T47D (cell line): ENCODE measurements around the gene STX1A.

Source experiments
- DNase-seq, 2 experiments: peaks; one replicate each; pipeline versions ENCODE4 v3.0.0 to v3.0.0-alpha.2; 2011 to 2012; ENCODE audit warnings: low read depth in 1 of 2, low spot score in 1 of 2
- JUND ChIP-seq: IDR thresholded peaks from 2 replicates; pipeline ENCODE4 v1.6.1; 2012; ENCODE audit warnings: low read depth
- in situ Hi-C: cut with HindIII; loops from 2 replicates; pipeline ENCODE4 v1.10.0; 2016; ENCODE audit warnings: low sequenced_read_pairs, low pct_unique_long_range_greater_than_20kb

STX1A gene

DNA sequence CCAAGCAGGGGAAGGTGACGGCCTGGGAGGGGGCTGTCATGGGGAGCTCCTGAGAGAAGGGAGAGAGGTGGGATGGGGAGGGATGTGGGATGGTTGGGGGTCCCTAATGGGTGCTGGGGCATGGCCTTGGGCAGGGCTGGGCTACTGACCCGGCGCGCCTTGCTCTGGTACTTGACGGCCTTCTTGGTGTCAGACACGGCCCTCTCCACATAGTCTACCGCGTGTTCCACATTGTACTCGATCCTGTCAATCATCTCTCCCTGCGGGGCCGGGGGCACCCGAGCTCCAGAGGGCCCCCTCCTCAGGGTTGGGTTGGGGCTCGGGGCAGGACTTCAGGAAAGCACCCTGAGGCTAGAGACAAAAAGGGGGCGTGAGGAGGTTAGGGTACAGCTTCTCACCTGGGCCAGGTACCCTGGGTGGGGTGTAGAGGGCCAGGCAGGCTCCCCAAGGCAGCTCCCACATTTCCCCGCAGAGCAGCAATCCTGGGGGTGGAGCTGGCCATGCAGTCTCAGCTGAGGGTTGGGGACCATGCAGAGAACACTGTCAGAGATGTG, 18.8 kb downstream of the STX1A start:
- TF ChIP-seq JUND = no peak
- no peak for DNase-seq
- in situ Hi-C loops = no loop called here

DNA sequence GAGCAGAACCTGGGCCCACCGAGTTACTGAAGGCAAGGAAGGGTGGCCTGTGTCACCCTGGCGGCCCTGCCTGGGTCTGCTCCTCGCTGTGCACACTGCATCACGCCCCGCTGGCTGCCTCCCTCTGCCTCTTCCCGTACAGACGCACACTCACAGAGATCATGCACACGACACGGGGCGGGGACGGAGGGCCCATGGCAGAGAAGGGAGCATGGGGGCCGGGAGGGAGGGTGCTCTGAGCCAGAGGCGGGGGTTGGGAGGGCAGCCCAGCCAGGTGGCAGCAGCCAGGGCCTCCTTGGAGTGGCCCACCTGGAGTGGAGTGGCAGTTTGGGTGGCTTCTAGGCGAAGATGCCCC, 19.4 kb downstream of the STX1A start:
- in situ Hi-C loops = no loop called here
- no peak for DNase-seq
- no peak for TF ChIP-seq JUND

DNA sequence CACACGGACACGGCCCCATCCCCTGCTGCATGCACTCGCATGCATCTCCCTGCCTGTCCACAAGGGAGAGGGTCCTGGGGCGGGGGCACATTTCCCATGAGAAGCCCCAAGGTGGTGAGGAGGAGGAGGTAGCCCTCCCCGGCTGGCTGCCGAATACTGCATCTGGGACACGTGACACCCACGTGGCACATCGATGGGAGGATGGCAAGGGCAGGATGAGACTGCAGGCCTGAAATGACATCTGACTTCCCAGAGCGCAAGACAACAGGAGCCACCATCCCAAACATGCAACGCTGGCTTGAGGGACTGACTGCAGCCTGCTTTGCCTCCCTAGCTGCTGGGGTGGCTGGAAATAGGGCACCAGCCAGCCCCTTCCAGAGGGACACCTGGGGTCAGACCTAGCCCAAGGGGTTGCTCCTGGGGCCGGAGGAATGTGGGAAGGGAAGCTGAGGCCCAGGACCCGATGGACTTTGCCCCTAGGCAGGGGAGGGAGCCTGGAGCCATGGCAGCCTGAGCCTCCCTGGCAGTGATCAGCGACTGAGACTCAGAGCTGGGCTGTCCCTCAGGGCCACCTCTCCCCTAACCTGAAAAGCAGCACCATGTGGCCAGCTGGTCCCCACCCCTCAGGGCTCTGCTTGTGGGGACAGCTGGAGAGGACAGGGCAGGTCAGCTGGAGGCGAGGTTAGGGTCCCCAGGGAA, 19.9 kb downstream of the STX1A start:
- no peak for TF ChIP-seq JUND
- DNase-seq = no peak
- in situ Hi-C loops = no loop called here

DNA sequence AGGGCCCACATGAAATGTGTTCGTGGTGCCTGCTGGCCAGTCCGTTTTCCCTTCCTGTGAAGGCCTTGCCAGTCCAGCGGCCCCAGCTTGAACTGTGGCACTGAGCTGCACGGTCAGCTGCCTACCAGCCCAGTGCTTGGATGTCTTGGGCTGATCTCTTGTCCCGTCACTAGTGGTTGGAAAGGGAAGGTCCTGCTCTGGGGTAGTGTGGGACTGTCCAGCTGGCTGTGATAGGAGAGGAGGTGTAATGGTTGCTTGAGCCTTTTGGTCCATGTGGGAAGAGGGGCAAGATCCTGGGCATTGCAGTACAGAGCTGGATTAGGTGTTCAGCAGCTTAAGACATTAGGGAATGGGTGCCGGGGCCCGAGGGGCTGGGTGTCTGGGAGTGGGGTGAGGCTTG, 21.1 kb downstream of the STX1A start:
- no peak for TF ChIP-seq JUND
- in situ Hi-C loops = no loop called here
- no peak for DNase-seq

DNA sequence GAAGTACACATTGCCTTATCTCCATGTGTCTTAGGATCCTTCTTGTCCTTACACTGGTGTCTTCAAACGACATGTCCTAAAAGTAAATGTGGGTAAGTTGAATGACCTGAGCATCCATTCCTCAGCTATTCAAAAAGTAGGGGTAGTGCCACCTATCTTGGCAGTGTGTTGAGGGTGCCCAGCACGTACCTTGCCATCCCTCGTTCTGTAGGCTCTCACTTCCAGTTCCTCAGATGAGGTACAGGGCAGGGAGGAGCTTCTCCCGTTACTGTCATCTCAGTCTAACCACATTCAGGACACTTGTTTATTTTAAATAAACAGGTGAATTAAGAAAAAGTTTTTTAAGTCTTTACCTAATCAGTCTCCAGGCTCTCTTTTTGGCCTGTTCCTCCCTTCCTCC, 23.1 kb downstream of the STX1A start:
- DNase-seq = no peak
- TF ChIP-seq JUND = no peak

DNA sequence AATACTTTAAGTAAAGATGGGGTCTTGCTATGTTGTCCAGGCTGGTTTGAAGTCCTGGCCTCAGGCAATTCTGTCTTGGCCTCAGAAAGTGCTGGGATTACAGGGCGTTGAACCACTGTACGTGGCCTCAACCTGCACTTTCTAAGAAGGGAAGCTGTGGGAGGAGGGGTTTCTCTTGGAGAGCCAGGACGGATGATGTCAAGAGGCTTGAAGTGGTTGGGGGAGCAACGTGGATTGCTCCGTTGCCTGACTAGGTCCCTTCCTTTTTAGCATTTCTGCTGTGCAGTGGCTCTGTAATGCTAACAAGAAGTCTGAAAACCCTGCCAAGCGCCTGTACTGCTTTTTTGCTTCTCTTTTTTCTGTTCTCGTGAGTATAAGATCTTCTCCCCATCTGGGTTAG, 28.8 kb downstream of the STX1A start:
- TF ChIP-seq JUND = no peak
- DNase-seq = no peak
- in situ Hi-C loops = no loop called here

More for the DNA sequence above, 23.1 kb downstream of the STX1A start:
- in situ Hi-C loops = no loop called here

DNA sequence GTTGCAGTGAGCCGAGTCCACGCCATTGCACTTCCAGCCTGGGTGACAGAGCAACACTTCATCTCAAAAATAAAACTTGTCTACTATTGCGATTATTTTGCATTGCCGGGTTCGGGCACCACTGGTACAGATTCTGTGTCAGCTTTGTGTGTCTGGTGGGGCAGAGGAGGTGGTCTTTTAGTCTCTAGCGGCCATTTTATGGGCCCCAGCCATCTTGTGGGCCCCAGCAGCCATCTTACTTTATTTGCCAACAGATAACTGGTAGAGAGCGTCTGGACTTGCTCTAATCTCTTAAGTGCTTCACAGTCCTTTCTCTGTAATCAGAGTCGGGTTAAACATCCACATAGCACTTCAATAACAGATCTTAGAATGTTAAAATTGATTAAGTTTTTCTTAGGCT, 31.2 kb downstream of the STX1A start:
- DNase-seq = no peak
- in situ Hi-C loops = no loop called here
- TF ChIP-seq JUND = no peak

DNA sequence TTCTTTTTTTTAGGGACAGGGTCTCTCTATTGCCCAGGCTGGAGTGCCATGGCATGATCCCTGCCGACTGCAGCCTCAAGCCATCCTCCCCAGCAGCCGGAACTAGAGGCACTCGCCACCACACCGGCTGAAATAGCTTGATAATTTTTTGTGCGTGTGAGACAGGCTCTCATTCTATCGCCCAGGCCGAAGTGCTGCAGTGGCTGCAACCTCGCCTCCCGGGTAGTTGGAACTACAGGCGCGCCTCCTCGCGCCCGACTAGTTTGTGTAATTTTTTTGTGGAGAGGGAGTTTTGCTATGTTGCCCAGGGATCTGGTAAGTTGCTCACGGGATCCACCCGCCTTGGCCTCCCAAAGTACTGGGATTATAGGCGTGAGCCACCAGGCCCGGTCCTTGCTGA, 34.2 kb downstream of the STX1A start:
- TF ChIP-seq JUND = no peak
- no peak for DNase-seq
- in situ Hi-C loops = no loop called here

DNA sequence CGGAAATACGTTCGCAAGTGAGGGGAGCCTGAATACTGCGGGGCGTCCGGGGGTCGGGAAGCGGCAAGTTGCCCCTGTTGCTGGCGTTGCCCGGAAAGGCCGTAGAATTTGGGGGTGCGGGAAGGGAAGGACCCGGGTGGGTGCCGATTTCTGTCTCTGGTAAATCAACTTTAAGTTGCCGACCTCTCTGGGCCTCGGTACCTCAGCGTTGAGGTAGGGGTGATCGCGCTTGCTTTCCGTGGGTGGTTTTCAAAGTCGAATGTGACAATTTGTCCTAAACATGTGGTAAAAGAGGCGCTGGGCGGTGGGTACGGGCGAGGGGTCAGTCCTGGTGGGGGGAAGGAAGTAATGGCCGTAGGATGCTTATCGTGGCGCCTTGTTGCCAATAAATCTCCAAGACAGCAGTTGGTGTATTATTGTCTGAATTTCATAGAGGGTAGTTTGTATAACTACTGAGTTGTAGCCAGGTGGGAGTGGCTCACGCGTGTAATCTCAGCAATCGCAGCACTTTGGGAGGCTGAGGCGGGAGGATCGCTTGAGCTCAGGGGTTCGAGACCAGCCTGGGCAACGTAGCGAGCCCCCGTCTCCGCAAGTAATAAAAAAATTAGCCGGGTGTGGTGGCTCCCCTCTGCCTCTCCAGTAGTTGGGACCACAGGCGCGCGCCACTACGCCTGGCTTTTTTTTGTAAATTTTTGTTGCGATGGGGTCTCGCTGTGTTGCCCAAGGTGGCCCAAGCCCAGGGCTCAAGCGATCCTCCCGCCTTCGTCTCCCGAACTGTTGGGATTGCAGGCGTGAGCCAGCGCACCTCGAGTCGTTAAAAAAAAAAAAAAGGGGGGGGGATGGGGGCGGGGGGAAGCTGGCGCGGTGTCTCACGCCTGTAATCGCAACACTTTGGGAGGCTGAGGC, 35.4 kb downstream of the STX1A start:
- no peak for TF ChIP-seq JUND
- peak in 1 of 2 experiments; percentile 42 for DNase-seq
- in situ Hi-C loops = no loop called here

DNA sequence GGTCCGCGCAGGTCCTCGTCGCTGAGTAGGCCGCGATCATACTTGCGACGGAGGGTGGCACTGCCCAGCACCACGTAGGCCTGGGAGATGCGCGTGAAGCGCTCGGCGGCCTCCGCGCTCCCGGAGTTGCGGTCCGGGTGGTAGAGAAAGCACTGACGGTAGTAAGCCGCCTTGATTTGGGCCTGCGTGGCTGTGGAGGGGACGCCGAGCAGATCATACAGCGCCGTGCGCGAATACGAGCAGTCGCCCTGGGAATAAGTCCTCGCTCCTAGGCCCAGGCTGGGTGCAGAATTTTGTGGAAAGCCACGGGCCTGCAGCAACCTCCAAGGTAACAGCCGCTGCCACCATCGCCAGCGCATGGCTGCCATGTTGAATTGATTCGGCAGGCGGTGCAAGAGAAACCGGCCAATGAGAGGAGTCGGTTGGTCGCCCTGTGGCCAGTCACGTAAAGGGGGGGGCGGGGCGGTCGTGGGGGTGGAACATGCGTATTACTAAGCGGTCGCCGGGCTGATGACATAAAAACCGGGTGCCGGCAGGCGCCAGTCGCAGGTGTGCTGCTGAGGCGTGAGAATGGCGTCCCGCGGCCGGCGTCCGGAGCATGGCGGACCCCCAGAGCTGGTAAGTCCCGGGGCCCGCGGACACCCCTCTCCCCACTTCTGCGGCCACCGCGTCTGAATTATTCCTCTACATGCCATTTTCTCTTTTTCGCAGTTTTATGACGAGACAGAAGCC, 36.2 kb downstream of the STX1A start, which contains the start of the genes BUD23 and DNAJC30:
BUD23 (plus strand) TSS at position 542 of the 732 bp plus-strand sequence; CDS start at position 571, 29 bp downstream.
DNAJC30 (minus strand) TSS at position 398 of the 732 bp plus-strand sequence; CDS start at position 368, 30 bp downstream.
- in situ Hi-C loops = no loop called here
- DNase-seq = peak; percentile 98 to 99
- TF ChIP-seq JUND = no peak

DNA sequence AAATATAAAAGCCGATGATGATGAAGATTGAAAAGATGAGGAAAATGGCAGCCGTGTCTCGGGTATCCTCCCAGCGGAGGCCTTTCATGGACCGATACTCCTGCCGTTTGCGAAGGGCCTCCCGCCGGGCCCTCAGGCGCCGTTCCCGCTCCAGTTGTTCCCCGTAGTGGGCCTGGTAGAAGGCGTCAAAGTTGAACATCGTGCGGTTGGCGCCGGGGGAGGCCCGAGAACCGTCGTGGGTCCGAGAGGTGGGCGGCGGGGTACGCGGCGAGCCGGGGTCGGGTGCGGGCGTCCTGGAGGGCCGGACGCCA, 36.8 kb downstream of the STX1A start:
- TF ChIP-seq JUND = no peak
- in situ Hi-C loops = no loop called here
- no peak for DNase-seq

DNA sequence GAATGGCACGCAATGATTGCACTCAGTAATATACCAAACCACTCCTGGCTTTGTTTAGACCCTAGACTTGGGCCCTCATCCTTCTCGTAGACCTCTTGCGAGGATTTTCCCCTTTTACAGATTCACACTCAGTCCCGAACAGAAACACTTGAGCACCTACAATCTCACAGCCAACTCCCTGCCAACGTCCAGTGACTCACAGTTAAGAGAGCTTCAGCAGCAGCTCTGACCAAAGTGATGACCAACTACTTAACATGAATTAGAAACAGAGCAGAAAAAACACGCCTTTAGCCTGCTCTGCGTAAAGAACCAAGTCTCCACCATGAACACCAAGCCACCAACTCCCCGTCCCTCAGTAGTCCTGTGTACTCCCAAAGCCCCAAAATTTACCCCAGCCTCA, 38.4 kb downstream of the STX1A start:
- no peak for TF ChIP-seq JUND
- DNase-seq = no peak
- in situ Hi-C loops = no loop called here
